ENCODE results near the gene SRC. TPM values are rescaled to one million over a fixed set of nuclear protein-coding genes. Genes with fewer than 3 reads are reported as not detected.

Gene SRC
- total and polyA plus RNA-seq, 2 donors (not counting 3 experiments of a cell fraction or from before 2014, with no cell fraction given) = 22.6 to 29.4 TPM

DNA sequence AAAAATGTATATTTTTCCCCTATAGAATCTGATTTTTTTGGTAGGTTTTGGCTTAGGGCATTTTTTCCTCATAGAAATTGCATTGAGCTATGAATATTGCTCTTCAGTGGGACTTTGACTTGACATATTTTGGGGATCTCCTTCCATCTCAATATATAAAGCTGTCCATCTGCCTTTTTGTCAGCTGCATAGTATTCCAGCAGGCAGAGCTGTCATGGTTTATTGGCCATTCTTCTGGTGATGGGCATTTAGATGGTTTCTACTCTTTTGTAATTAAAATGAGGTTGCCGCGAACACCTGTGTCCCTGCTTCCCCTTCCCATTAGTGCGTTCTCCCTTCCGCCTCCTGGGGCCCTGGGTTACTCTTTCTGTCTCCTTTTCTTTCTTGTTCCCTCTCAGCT, 95.1 kb downstream of the SRC start:
- no peak for DNase-seq (ENCODE audit: low read depth, low spot score)
- Histone ChIP-seq H3K9ac (replicated peaks; ENCODE audit: extremely low read depth, insufficient read depth, low read length) (no peak overlapping the region), H3K4me2 (ENCODE audit: insufficient read depth, low read length) (no peak overlapping the region), H4K20me1 (replicated peaks; ENCODE audit: control insufficient read depth, extremely low read depth, insufficient read depth, low read length) (no peaks in the 10 kb centered on the region), H3K4me3 (replicated peaks in 1 of 3; ENCODE audit: insufficient read depth in 1 of 3, low read depth in 1 of 3, low read length in 3 of 3) (no peak overlapping the region), H3K27ac (ENCODE audit: insufficient read depth, low read depth, low read length) (no peak overlapping the region), H3K27me3 (ENCODE audit: control insufficient read depth in 2 of 2, insufficient read depth in 2 of 2, low read length in 2 of 2) (no peaks in the 10 kb centered on the region), H3K9me3 (replicated peaks; ENCODE audit: control insufficient read depth, insufficient read depth, low read length) (no peaks in the 10 kb centered on the region), H3K79me2 (ENCODE audit: control insufficient read depth, insufficient read depth, low read length) (no peaks in the 10 kb centered on the region), H3K4me1 (ENCODE audit: control insufficient read depth, extremely low read depth, insufficient read depth, low read length) (no peaks in the 10 kb centered on the region), H3K9me1 (replicated peaks; ENCODE audit: control insufficient read depth, extremely low read depth, insufficient read depth, low read length) (no peaks in the 10 kb centered on the region), H3K36me3 (ENCODE audit: control insufficient read depth in 2 of 2, extremely low read depth in 1 of 2, insufficient read depth in 2 of 2, low read length in 2 of 2) (no peaks in the 10 kb centered on the region), H2AFZ (ENCODE audit: low read depth, low read length) (no peak overlapping the region)
- no peak for FAIRE-seq
- intact Hi-C loops (cut with micrococcal nuclease) = no loop called here
- no TSS peak for BruUV-seq (replicated peaks)
- no peak for TF ChIP-seq GATA2 (IDR thresholded peaks at IDR 0.05; ENCODE audit: insufficient read depth, insufficient read length, low read depth, low read length)
- no peak for TF ChIP-seq FOS (IDR thresholded peaks at IDR 0.05; ENCODE audit: borderline replicate concordance, insufficient read depth, low read length)
- no peak for TF ChIP-seq MAX (IDR thresholded peaks at IDR 0.05; ENCODE audit: insufficient read depth, insufficient read length)
- TF ChIP-seq JUN (IDR thresholded peaks at IDR 0.05; ENCODE audit: borderline replicate concordance, insufficient read depth, insufficient read length, low read depth) = no peak
- no peak for TF ChIP-seq POLR2AphosphoS5 (IDR thresholded peaks at IDR 0.05; ENCODE audit: insufficient read depth, low read depth, low read length)
- TF ChIP-seq CTCF (IDR thresholded peaks at IDR 0.05; ENCODE audit: extremely low read depth in 1 of 2, insufficient read depth in 1 of 2, low read depth in 1 of 2, low read length in 2 of 2) = no peak
- no peak for TF ChIP-seq POLR2A (IDR thresholded peaks at IDR 0.05; ENCODE audit: low read depth, low read length)
- no peak for TF ChIP-seq EZH2 (IDR thresholded peaks at IDR 0.05; ENCODE audit: borderline replicate concordance, low read depth, low read length, severe bottlenecking)
- no peak for TF ChIP-seq MYC (IDR thresholded peaks at IDR 0.05; ENCODE audit: low read depth, low read length)
- ChIA-PET POLR2A (no interaction called here), CTCF (interaction anchor here (0.6 to 0.9 kb wide), 2 partner anchors 42 to 53 kb away, joined by 3 read pairs; no protein-coding TSS in a partner anchor)
- dilution Hi-C loops (cut with MboI; ENCODE audit: extremely low pct_ligation_motif_present, low sequenced_read_pairs) = no loop called here

All from endothelial cell of umbilical vein (primary cell).